HepG2 (cell line): Measurements from ENCODE around the gene IFNA4. TPM values are rescaled to one million over a fixed set of nuclear protein-coding genes. Genes with fewer than 3 reads are reported as not detected.

Experiments
- ATAC-seq: fragments of 200-7000 bp; cut with Tn5 transposase; 3 replicates; pipeline ENCODE4 v1.9.1; 2020; ENCODE audit warnings: mild to moderate bottlenecking, moderate library complexity
- BruUV-seq: library from RNA; stranded (reverse); fragments of 400-500 nt; replicated peaks from 2 replicates; lab custom pipeline; 2021; lab: Mats Ljungman, UMichigan
- CTCF ChIA-PET: fragments of 300-600 bp; formaldehyde crosslinking; extraction: SDS; loops from one replicate; lab custom pipeline; 2021; ENCODE audit warnings: low total read pairs, inconsistent platforms, low intra/inter-chr PET ratio; lab: Yijun Ruan, JAX
- POLR2A ChIA-PET: fragments of 350-600 bp; sonication (Branson Sonifier 250); formaldehyde crosslinking; loops from one replicate; lab custom pipeline; 2020; ENCODE audit warnings: antibody characterized with exemption, inconsistent platforms; lab: Yijun Ruan, JAX
- DNase-seq: peaks from one replicate; pipeline ENCODE4 v3.0.0-alpha.2; 2015; ENCODE audit warnings: low spot score
- FAIRE-seq: peaks from 3 replicates; lab custom pipeline; 2011; peaks lifted over from hg19 to GRCh38; lab: Jason Lieb, UNC
- H2AFZ ChIP-seq: one replicate; pipeline ENCODE4 v1.6.1; 2011; ENCODE audit warnings: low read length, inconsistent platforms
- H3K27ac ChIP-seq: fragments of 300-600 bp; 3 replicates; pipeline ENCODE4 v1.8.0; 2011; ENCODE audit warnings: mixed run types, mild to moderate bottlenecking, mixed read lengths, low read length, inconsistent platforms; ENCODE audit not compliant: insufficient read depth; ENCODE audit errors: extremely low read length
- H3K27me3 ChIP-seq, 2 experiments: fragments of 200-600 bp in 1 of 2; 2 replicates in 1 of 2; 3 replicates in 1 of 2; pipeline versions ENCODE4 v1.6.0 to v1.8.0; 2011; ENCODE audit warnings: low read length in 2 of 2, mild to moderate bottlenecking in 2 of 2, moderate library complexity in 2 of 2, inconsistent platforms in 1 of 2; ENCODE audit not compliant: insufficient read depth in 2 of 2, control insufficient read depth in 1 of 2
- H3K36me3 ChIP-seq, 2 experiments: fragments of 200-600 bp in 1 of 2; replicated peaks in 1 of 2; 2 replicates in 1 of 2; 3 replicates in 1 of 2; pipeline versions ENCODE4 v1.5.1 to v1.8.0; 2011; ENCODE audit warnings: low read length in 2 of 2, inconsistent platforms in 1 of 2; ENCODE audit not compliant: insufficient read depth in 2 of 2, control insufficient read depth in 1 of 2
- H3K4me1 ChIP-seq: 2 replicates; pipeline ENCODE4 v1.5.1; 2012; ENCODE audit warnings: low read length, inconsistent platforms; ENCODE audit not compliant: insufficient read depth
- H3K4me2 ChIP-seq: 2 replicates; pipeline ENCODE4 v1.6.0; 2011; ENCODE audit warnings: low read depth, low read length, inconsistent platforms
- H3K4me3 ChIP-seq, 3 experiments: fragments of 200-600 bp in 1 of 3; sonication (generic), shearing (Covaris generic) in 1 of 3; replicated peaks in 1 of 3; 2 replicates each; pipeline ENCODE4 v1.5.1; 2011 to 2016; ENCODE audit warnings: low read length in 3 of 3, inconsistent platforms in 2 of 3, low read depth in 2 of 3, mild to moderate bottlenecking in 2 of 3, control low read depth in 1 of 3, mixed read lengths in 1 of 3; ENCODE audit not compliant: insufficient read depth in 1 of 3
- H3K79me2 ChIP-seq: one replicate; pipeline ENCODE4 v1.6.1; 2011; ENCODE audit warnings: low read length, inconsistent platforms; ENCODE audit not compliant: insufficient read depth
- H3K9ac ChIP-seq: 2 replicates; pipeline ENCODE4 v1.6.0; 2011; ENCODE audit warnings: mild to moderate bottlenecking, low read depth, low read length, inconsistent platforms; ENCODE audit not compliant: insufficient read depth
- H3K9me3 ChIP-seq: 2 replicates; pipeline ENCODE4 v1.5.1; 2012; ENCODE audit warnings: mild to moderate bottlenecking, low read length
- H4K20me1 ChIP-seq: 2 replicates; pipeline ENCODE4 v1.6.0; 2011; ENCODE audit warnings: inconsistent platforms, mild to moderate bottlenecking, low read length, moderate library complexity; ENCODE audit not compliant: insufficient read depth
- CBX5 ChIP-seq: sonication (generic); formaldehyde crosslinking; IDR thresholded peaks from 2 replicates; pipeline ENCODE4 v1.4.0; 2020; ENCODE audit warnings: missing genetic modification reagents, borderline replicate concordance
- CTCF ChIP-seq: sonication (generic); formaldehyde crosslinking; IDR thresholded peaks from 2 replicates; pipeline ENCODE4 v1.5.0; 2020; ENCODE audit warnings: mild to moderate bottlenecking, missing genetic modification reagents, moderate library complexity
- NR3C1 ChIP-seq: sonication (generic); formaldehyde crosslinking; IDR thresholded peaks from 2 replicates; pipeline ENCODE4 v1.4.0; 2020; ENCODE audit warnings: missing genetic modification reagents
- SATB2 ChIP-seq: sonication (generic); formaldehyde crosslinking; IDR thresholded peaks from 2 replicates; pipeline ENCODE4 v1.5.0; 2020; ENCODE audit warnings: missing genetic modification reagents
- SOX5 ChIP-seq: IDR thresholded peaks from 2 replicates; pipeline ENCODE4 v1.6.1; 2016; ENCODE audit warnings: borderline replicate concordance
- WGBS: methylation state at CpG from one replicate; pipeline ENCODE4 v1.1.6; 2017; ENCODE audit warnings: low lambda C conversion rate; 5-methylcytosine and 5-hydroxymethylcytosine counted together
- in situ Hi-C: cut with HindIII; loops from 2 replicates; pipeline ENCODE4 v1.10.0; 2017; ENCODE audit warnings: low pct_unique_long_range_greater_than_20kb; ENCODE audit not compliant: extremely low pct_ligation_motif_present
- intact Hi-C: fragments of 100-400 bp; cut with micrococcal nuclease; formaldehyde crosslinking; loops from one replicate; pipeline ENCODE4 v1.10.0; 2022; ENCODE audit not compliant: unreplicated experiment
- polyA plus RNA-seq, 8 experiments: library from polyadenylated mRNA; depleted of rRNA in 3 of 8; stranded (reverse) in 7 of 8; unstranded in 1 of 8; fragments of >200 nt; fragmentation: Illumina TruSeq in 4 of 8; extraction: Trizol in 4 of 8; gene quantifications; 2 replicates each; pipeline versions ENCODE4 v1.2.1 to v1.2.3, GENCODE V29; 2011 to 2016; ENCODE audit warnings: low read depth in 4 of 8, missing spikeins in 1 of 8, mixed read lengths in 1 of 8; ENCODE audit not compliant: insufficient read depth in 1 of 8
- total RNA-seq, 5 experiments: library from RNA; depleted of rRNA; stranded (reverse); fragments of >200 nt; fragmentation: Illumina TruSeq; extraction: Trizol; gene quantifications; 2 replicates each; pipeline ENCODE4 v1.2.3, GENCODE V29; 2016; ENCODE audit warnings: low read depth in 1 of 5
- TF ChIP-seq, protein P1 (sequence below): sonication (generic); formaldehyde crosslinking; IDR thresholded peaks from 2 replicates; pipeline ENCODE4 v1.9.0; 2021; ENCODE audit warnings: missing genetic modification reagents, mild to moderate bottlenecking, borderline replicate concordance
- TF ChIP-seq, protein P2 (sequence below): IDR thresholded peaks from 2 replicates; pipeline ENCODE4 v1.6.1; 2016; ENCODE audit warnings: missing genetic modification reagents, missing compliant biosample characterization

Gene IFNA4
- total and polyA plus RNA-seq, 2 of the 13 experiments (the other 11 are each of a cell fraction or from before 2014, with no cell fraction given), result not detected

DNA sequence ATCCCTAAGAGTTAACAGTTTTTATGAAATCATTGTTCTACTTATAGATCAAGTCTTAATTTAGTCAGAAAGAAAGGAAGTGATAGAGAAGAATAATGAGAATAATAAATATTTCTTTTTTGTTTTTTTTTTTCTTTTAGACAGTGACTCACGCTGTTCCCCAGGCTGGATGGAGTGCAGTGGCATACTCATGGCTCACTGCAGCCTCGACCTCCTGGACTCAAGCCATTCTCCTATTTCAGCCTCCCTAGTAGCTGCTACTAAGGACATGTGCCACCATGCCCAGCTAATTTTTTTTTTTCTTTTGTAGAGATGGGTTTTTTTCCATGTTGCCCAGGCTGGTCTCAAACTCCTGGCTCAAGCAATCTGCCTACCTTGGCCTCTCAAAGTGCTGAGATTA, 31.9 kb downstream of the IFNA4 start (continued):
- no peak for TF ChIP-seq SOX5 (CRISPR knock-in tag)
- TF ChIP-seq, protein P1, sequence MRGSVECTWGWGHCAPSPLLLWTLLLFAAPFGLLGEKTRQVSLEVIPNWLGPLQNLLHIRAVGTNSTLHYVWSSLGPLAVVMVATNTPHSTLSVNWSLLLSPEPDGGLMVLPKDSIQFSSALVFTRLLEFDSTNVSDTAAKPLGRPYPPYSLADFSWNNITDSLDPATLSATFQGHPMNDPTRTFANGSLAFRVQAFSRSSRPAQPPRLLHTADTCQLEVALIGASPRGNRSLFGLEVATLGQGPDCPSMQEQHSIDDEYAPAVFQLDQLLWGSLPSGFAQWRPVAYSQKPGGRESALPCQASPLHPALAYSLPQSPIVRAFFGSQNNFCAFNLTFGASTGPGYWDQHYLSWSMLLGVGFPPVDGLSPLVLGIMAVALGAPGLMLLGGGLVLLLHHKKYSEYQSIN (CRISPR knock-in tag), result no peak
- TF ChIP-seq, protein P2, sequence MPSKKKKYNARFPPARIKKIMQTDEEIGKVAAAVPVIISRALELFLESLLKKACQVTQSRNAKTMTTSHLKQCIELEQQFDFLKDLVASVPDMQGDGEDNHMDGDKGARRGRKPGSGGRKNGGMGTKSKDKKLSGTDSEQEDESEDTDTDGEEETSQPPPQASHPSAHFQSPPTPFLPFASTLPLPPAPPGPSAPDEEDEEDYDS (CRISPR knock-in tag), result no peak
- no peak for TF ChIP-seq CBX5
- no peak for TF ChIP-seq NR3C1 (CRISPR knock-in tag)
- TF ChIP-seq, all 625 proteins: peak for 0

GRCh38 chr9:21154018-21154608, 33.3 kb downstream of the IFNA4 start:
- Histone ChIP-seq H3K36me3 (no peaks in the 10 kb centered on the region), H2AFZ (no peak overlapping the region), H3K4me2 (no peak overlapping the region), H3K9ac (no peak overlapping the region), H3K27me3 (no peaks in the 10 kb centered on the region), H3K4me1 (no peaks in the 10 kb centered on the region), H3K79me2 (no peaks in the 10 kb centered on the region), H3K4me3 (no peak overlapping the region), H3K27ac (no peak overlapping the region), H4K20me1 (no peaks in the 10 kb centered on the region), H3K9me3 (no peaks in the 10 kb centered on the region; the same call in 1 of the 2 replicates)
- intact Hi-C loops (no loop called here), in situ Hi-C loops (no loop called here)
- FAIRE-seq, result peak; percentile 42
- ATAC-seq, result peak; percentile 74
- DNase-seq, result no peak
- BruUV-seq, result no TSS peak
- 3% methylated on average over 3 of the region's 3 CpGs for WGBS
- POLR2A ChIA-PET, result no interaction called here
- CTCF ChIA-PET, result no interaction called here
- peak; percentile 19; the same call in 1 of the 2 replicates for TF ChIP-seq CTCF (CRISPR knock-in tag)
- TF ChIP-seq SATB2 (CRISPR knock-in tag), result no peak
